ENCODE measurements around the gene EIF5B. TPM values are rescaled to one million over a fixed set of nuclear protein-coding genes. Genes with fewer than 3 reads are reported as not detected.

The EIF5B gene
- total RNA-seq, 3 donors from 2014 or later: 32.5 to 53.7 (median 42.3) TPM

GRCh38 chr2:99386011-99386410 is 48.8 kb downstream of the EIF5B start:
- Histone ChIP-seq H3K4me3 (no peak overlapping the region), H3K27me3 (no peaks in the 10 kb centered on the region), H3K27ac (no peak overlapping the region), H3K4me1 (no peaks in the 10 kb centered on the region), H3K36me3 (peaks cover 13% of the 10 kb centered on the region), H3K9me3 (no peaks in the 10 kb centered on the region)
- no peak for DNase-seq (ENCODE audit: low spot score in 2 of 2)
- TF ChIP-seq POLR2AphosphoS5 (IDR thresholded peaks at IDR 0.05): no peak
- TF ChIP-seq POLR2A (IDR thresholded peaks at IDR 0.05): no peak
- TF ChIP-seq CTCF (IDR thresholded peaks at IDR 0.05): no peak
- intact Hi-C loops (cut with DNase I; ENCODE audit: low total_unique reads): no loop called here

- Histone ChIP-seq H3K27me3 (no peaks in the 10 kb centered on the region), H3K4me1 (no peaks in the 10 kb centered on the region), H3K27ac (no peak overlapping the region), H3K36me3 (peaks cover 13% of the 10 kb centered on the region), H3K4me3 (no peak overlapping the region), H3K9me3 (no peaks in the 10 kb centered on the region)
- no peak for TF ChIP-seq POLR2AphosphoS5 (IDR thresholded peaks at IDR 0.05)
- no peak for TF ChIP-seq POLR2A (IDR thresholded peaks at IDR 0.05)
- no peak for TF ChIP-seq CTCF (IDR thresholded peaks at IDR 0.05)
- DNase-seq (ENCODE audit: low spot score in 2 of 2): no peak
- intact Hi-C loops (cut with DNase I; ENCODE audit: low total_unique reads): no loop called here
Measured at GRCh38 chr2:99388892-99389291, 51.7 kb downstream of the EIF5B start.

- Histone ChIP-seq H3K9me3 (no peaks in the 10 kb centered on the region), H3K36me3 (peaks cover 13% of the 10 kb centered on the region), H3K27me3 (no peaks in the 10 kb centered on the region), H3K27ac (no peak overlapping the region), H3K4me3 (no peak overlapping the region), H3K4me1 (no peaks in the 10 kb centered on the region)
- intact Hi-C loops (cut with DNase I; ENCODE audit: low total_unique reads): no loop called here
- TF ChIP-seq CTCF (IDR thresholded peaks at IDR 0.05): no peak
- TF ChIP-seq POLR2A (IDR thresholded peaks at IDR 0.05): no peak
- no peak for TF ChIP-seq POLR2AphosphoS5 (IDR thresholded peaks at IDR 0.05)
- DNase-seq (ENCODE audit: low spot score in 2 of 2): no peak
Measured at GRCh38 chr2:99389371-99389770, 52.2 kb downstream of the EIF5B start.

GRCh38 chr2:99389946-99390345 is 52.8 kb downstream of the EIF5B start:
- intact Hi-C loops (cut with DNase I; ENCODE audit: low total_unique reads): no loop called here
- no peak for DNase-seq (ENCODE audit: low spot score in 2 of 2)
- H3K27me3 ChIP-seq: no peaks in the 10 kb centered on the region
- H3K4me3 ChIP-seq: no peak overlapping the region
- no peak overlapping the region for H3K27ac ChIP-seq
- H3K4me1 ChIP-seq: no peaks in the 10 kb centered on the region
- TF ChIP-seq POLR2A (IDR thresholded peaks at IDR 0.05): no peak
- TF ChIP-seq POLR2AphosphoS5 (IDR thresholded peaks at IDR 0.05): no peak
- TF ChIP-seq CTCF (IDR thresholded peaks at IDR 0.05): no peak
- peaks cover 13% of the 10 kb centered on the region for H3K36me3 ChIP-seq
- no peaks in the 10 kb centered on the region for H3K9me3 ChIP-seq

- no peaks in the 10 kb centered on the region for H3K4me1 ChIP-seq
- H3K36me3 ChIP-seq: peaks cover 3% of the 10 kb centered on the region
- no peak for TF ChIP-seq CTCF (IDR thresholded peaks at IDR 0.05)
- H3K27ac ChIP-seq: no peak overlapping the region
- no peaks in the 10 kb centered on the region for H3K9me3 ChIP-seq
- H3K4me3 ChIP-seq: no peak overlapping the region
- DNase-seq (ENCODE audit: low spot score in 2 of 2): no peak
- H3K27me3 ChIP-seq: no peaks in the 10 kb centered on the region
- intact Hi-C loops (cut with DNase I; ENCODE audit: low total_unique reads): no loop called here
Measured at GRCh38 chr2:99395589-99396130, 58.5 kb downstream of the EIF5B start.

All from breast epithelium (tissue), 4 donors.